DMS 273 treated with DMSO at 0.1 percent for 48 hours (cell line): ENCODE data around the gene ADRA2C.

Experiments
- DNase-seq: peaks from one replicate; lab custom pipeline; 2025; lab: John Stamatoyannopoulos, UW

The ADRA2C gene

DNA sequence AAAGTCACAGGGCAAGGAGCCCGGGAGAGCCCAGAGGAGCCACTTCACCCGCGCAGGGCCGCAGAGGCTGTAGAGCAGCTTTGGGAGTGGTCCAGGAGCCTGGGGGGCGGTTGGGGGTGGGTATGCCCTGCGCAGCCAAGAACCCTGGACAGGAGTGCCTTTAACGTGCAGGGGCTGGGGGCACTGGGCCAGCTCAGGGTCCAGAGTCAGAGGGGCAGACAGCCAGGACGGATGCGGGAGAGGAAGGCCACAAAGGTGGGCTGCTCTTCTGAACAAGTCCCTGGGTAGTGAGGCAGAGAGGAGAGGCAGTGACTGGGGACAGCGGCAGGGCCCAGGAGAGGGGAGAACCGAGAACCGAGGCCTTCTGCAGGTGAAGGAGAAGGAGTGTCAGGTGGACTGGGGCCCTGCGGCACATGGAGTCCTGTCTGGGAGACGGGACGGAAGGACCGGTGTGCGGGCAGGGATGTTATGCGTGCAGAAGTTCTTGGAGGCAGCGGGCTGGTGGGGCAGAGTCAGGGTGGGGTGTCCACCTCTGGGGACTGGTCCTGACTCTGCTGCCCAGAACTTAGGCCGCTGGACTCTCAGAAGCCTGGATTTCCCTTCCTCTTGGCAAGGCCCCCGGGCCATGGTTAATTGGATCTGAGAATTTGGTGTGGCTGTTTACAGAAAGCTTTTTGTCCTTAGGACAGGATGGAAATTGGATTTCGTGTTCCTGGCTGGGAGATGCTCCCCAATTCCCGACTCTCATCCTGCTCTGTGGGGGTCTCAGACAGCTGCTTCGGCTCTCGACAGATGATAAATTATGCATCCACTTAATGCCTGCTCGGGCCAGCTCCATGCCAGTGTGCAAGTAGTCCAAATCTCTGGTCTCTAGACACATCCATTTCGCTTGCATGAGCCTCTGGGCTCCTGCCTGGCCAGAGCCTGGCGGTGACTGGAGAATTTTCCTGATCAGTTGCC is 31.9 kb downstream of the ADRA2C start:
- DNase-seq: no peak

DNA sequence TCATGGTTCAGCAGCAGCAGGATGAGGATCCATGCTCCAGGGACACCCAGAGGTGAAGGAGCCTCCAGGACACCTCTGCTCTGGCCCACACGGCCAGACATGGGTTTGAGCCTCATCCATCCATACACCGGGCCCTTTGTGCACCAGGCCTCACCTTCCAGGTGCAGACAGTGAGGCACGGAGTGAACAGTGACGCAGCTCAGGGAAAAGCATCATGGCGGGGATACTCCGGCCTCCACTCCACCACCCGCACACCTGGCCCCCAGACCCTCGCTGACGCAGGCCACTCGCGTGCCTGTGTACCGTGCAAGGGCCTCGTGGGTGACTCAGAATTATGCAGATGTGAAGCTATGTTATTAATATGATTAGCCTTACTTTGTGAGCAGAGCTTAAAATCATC is 33.3 kb downstream of the ADRA2C start:
- DNase-seq: no peak

GRCh38 chr4:3800351-3800750 is 34.2 kb downstream of the ADRA2C start:
- DNase-seq: no peak

GRCh38 chr4:3801521-3801920 is 35.3 kb downstream of the ADRA2C start:
- no peak for DNase-seq

GRCh38 chr4:3801931-3802550 is 35.9 kb downstream of the ADRA2C start:
- DNase-seq: no peak

DNA sequence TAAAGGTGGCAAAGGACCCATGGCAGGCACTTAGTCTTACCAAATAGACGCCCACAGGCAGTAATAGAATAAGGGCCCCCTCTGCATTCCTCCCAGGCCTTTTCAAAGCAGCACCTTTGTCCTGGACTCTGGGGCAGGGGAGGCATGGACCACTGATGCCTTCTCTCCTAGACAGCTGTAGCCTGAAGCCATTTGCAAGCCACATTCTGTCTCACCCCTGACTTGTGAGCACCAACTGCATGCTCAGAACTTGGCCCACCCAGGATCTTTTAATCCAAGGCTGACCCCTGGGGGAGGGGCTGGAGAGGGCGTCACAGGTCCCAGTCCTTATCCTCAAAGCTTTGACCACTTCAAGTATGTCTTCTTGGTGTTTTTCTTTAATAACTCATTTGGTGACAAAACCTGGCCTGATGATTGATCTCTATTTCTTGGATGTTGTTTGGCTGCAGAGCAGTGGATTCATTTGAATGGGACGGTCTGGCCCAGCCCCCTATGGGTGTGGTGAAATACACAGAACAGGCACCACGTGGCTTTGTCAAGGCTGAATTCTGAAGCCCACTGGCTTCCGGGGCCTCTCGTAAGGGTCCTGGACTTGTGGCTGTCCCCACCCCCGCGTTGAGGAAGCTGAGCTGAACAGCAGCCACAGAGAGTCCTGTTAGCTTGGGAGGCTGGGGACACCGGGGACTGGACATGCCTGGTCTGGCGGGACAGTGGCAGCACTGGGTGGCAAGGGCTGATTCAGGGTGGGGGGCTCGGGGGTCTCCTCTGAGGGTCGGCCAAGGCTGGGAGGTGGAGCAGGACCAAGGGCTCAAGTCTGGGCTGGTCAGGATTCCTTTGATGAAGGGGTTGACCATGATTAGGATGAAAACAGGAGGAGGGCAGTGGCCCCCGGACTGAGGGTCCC is 36.6 kb downstream of the ADRA2C start:
- no peak for DNase-seq

DNA sequence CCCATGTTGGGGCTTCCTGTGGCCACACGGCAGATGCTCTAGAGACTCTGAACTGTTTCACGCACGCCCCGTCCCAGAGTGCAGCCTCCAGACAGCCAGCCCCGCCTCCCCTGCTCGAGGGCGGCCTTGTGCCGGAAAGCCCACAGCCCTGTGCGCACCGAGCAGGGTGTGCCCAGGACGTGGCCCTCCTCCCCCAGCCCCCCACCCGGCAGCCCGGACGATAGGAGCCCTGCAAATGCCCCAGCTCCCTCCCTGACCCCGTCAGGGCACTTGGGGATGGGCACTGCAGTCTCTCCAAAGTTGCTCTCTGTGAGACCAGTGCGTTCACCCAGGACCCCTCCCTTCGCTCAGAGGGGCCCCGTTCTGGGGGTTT is 37.3 kb downstream of the ADRA2C start:
- no peak for DNase-seq

GRCh38 chr4:3803946-3804345 is 37.8 kb downstream of the ADRA2C start:
- no peak for DNase-seq

DNA sequence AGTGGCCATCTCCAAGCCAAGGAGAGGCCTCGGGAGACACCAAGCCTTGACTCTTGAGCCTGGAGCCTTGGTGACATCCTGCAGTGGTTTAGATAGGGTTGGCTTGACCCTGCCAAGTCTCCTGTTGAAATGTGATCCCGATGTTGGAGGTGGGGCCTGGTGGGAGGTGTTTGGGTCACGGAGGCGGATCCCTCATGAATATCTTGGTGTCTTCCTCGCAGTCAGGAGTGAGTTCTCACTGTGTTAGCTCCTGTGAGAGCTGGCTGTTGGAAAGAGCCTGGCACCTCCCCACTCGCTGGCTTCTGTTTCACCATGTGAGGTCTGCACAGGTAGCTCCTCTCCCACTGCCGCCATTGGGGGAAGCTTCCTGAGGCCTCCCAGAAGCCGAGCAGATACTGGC is 38.8 kb downstream of the ADRA2C start:
- DNase-seq: no peak

- no peak for DNase-seq
These were observed 39.5 kb downstream of the ADRA2C start for GRCh38 chr4:3805731-3806130.

- no peak for DNase-seq
These were observed 41.1 kb downstream of the ADRA2C start for GRCh38 chr4:3807311-3807710.

GRCh38 chr4:3807822-3808496 is 41.8 kb downstream of the ADRA2C start:
- DNase-seq: no peak

DNA sequence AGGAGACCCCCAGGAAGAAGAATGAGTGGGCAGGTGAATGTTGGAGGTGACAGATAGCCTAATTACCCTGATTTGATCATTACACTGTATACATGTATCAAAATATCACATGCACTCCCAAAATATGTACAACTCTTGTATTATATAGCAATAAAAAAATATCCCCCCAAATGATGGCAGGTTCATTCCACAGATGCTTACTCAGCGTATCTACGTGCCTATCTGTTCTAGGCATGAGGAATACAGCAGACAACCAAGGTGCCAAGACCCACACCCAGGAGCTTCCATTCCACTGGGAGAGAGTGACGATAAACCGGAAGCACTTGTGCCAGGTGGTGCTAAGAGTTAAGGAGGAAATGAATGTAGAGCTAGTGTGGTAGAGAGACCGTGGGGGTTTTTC is 42.4 kb downstream of the ADRA2C start:
- no peak for DNase-seq

DNA sequence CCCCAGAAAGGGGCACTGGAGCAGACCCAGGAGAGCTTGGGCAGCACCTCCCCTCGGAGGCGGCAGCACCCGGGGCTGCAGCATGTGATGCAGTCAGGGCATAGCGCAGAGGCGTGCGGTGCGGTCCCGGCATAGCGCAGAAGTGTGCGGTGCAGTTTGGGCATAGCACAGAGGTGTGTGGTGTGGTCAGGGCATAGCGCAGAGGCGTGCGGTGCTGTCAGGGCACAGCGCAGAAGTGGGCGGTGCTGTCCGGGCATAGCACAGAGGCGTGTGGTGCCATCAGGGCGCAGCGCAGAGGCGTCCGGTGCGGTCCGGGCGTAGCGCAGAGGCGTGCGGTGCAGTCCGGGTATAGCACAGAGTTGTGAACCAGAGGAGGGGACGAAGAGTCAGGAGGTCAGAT is 42.8 kb downstream of the ADRA2C start:
- DNase-seq: no peak

DNA sequence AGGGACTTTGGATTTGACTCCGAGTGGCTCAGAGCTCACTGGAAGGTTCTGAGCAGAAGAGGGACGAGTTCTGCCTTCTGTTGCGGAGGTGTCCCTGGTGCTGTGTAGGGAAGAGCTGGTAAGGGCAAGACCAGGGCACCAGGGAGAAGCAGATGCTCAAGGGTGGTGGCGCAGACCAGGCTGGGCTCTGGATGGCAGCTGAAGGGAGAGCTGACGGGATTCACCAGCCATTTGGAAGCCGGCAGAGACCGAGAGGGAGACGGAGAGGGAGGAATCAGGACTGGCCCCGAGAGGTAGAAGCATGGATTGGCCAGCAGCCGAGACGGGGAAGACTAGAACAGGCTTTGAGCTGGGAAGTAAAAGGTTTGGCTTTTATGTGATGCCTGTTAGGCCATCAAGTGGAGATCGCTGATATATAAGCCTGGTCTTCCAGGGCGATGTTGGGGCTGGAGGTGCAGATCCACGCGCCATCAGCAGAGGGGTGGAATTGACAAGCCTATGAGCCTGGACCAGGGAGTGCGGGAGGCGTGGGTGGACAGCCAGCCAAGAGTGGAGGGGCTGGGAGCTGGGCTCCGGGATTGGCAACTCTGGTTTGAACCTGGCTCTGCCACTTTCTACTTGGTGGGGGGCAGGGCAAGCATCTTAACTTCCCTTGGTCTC is 43.4 kb downstream of the ADRA2C start:
- no peak for DNase-seq

- no peak for DNase-seq
These were observed 44.0 kb downstream of the ADRA2C start for GRCh38 chr4:3810111-3810680.

GRCh38 chr4:3810796-3811485 is 44.8 kb downstream of the ADRA2C start:
- DNase-seq: no peak

GRCh38 chr4:3811621-3812020 is 45.4 kb downstream of the ADRA2C start:
- no peak for DNase-seq

DNA sequence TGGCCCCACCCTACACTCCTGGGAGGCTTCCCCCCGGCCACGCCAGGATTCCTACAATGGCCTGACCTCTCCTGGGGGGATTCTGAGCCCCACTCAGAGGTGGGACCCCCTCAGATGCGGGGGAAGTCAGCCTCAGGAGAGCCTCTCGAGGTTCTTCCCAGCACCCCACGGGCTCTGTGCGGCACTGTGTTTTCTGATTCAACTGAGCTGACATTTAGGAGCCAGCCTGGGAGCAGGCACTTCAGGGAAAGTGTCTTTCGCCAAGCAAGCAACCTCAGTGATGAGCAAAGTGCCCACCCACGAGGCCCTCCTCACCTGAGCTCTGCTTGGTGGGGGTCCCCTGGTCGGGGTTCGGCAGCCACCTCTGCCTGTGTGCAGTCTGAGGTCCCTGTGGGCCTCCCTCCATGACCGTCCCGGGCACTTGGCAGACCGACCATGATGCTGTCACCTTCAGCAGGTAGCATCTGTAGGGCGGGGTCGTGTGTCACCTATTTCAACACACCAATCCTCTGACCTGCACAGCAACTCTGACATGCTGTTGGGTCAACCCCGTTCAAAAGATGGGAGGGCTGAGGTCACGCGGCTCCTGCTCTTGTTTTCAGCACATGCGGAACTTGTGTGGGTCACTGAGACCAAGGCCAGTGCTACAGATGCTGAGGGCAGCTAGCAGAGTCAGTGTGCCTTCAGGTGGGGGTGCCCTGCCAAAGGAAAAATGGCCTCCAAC is 46.2 kb downstream of the ADRA2C start:
- DNase-seq: no peak
